Astrocyte of the cerebellum (primary cell): Measurements from ENCODE around the gene PIRT.

ENCODE experiments used
- DNase-seq: peaks from one replicate; pipeline ENCODE4 v3.0.0-alpha.2; 2011; ENCODE audit warnings: low read depth
- H3K4me3 ChIP-seq: 2 replicates; pipeline ENCODE4 v1.5.1; 2011; ENCODE audit warnings: mild to moderate bottlenecking, low read depth, low read length, moderate library complexity
- in situ Hi-C: cut with HindIII; loops from 2 replicates; pipeline ENCODE4 v1.10.0; 2017; ENCODE audit warnings: low sequenced_read_pairs
- TF ChIP-seq, protein P1 (sequence below): IDR thresholded peaks from 2 replicates; pipeline ENCODE4 v1.5.1; 2012; ENCODE audit warnings: low read length, low read depth, moderate library complexity, mild to moderate bottlenecking; ENCODE audit errors: missing control alignments

Gene PIRT

GRCh38 chr17:10803830-10804475, 33.9 kb downstream of the PIRT start, which contains the start of gene TMEM238L:
TMEM238L (minus strand) TSS chr17:10804099; CDS start chr17:10803963, 136 bp downstream.
- no peak for DNase-seq
- no peak within 1 kb of the TSS for H3K4me3 ChIP-seq
- TF ChIP-seq, protein P1, sequence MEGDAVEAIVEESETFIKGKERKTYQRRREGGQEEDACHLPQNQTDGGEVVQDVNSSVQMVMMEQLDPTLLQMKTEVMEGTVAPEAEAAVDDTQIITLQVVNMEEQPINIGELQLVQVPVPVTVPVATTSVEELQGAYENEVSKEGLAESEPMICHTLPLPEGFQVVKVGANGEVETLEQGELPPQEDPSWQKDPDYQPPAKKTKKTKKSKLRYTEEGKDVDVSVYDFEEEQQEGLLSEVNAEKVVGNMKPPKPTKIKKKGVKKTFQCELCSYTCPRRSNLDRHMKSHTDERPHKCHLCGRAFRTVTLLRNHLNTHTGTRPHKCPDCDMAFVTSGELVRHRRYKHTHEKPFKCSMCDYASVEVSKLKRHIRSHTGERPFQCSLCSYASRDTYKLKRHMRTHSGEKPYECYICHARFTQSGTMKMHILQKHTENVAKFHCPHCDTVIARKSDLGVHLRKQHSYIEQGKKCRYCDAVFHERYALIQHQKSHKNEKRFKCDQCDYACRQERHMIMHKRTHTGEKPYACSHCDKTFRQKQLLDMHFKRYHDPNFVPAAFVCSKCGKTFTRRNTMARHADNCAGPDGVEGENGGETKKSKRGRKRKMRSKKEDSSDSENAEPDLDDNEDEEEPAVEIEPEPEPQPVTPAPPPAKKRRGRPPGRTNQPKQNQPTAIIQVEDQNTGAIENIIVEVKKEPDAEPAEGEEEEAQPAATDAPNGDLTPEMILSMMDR = no peak
- in situ Hi-C loops = no loop called here

GRCh38 chr17:10803350-10803749, 34.5 kb downstream of the PIRT start:
- in situ Hi-C loops = no loop called here
- no peak overlapping the region for H3K4me3 ChIP-seq
- TF ChIP-seq, protein P1 = no peak
- no peak for DNase-seq

DNA sequence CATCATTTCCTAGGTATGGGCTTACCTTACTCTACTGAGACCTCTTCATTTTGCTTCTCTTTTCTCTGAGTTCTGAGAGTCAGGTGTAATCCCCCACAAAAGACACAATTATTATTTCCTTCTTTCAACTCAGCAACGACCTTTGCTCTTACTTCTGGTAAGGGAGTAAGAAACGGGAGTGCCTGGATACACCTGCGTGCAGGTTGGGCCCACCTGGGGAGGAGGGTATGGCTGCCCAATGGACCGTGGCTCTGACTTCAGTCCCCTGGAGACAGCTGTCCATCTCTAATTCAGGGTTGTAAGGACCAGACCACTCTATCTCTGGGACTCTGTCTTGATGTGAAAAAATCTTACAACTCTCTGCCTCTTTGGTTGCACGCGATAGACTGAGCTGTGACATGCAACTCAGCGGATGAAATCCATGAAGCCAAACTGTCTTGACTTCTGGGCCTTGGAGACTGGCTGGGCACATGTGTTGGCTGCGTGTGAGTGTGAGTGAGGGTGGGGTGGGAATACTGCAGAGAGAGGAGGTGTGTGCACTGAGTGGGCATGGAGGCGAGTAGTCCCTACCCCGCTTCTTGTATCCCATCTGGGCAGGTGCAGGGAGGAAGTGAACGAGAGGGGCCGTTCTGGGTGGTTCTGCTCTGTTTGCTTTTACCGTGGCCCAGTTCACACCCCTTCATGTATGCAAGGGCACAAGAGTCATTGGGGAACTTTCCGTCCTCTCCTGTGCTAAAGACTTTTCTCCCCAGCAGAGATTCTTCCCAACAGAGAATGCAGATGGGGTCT, 35.2 kb downstream of the PIRT start:
- DNase-seq = no peak
- in situ Hi-C loops = no loop called here
- H3K4me3 ChIP-seq = no peak overlapping the region
- TF ChIP-seq, protein P1 = no peak

- no peak for DNase-seq
- in situ Hi-C loops = no loop called here
Measured at GRCh38 chr17:10799407-10799806, 38.5 kb downstream of the PIRT start.

GRCh38 chr17:10798910-10799309, 39.0 kb downstream of the PIRT start:
- no peak overlapping the region for H3K4me3 ChIP-seq
- TF ChIP-seq, protein P1 = no peak
- in situ Hi-C loops = no loop called here
- DNase-seq = no peak

More at GRCh38 chr17:10799407-10799806, 38.5 kb downstream of the PIRT start:
- TF ChIP-seq, protein P1 = no peak
- no peak overlapping the region for H3K4me3 ChIP-seq

DNA sequence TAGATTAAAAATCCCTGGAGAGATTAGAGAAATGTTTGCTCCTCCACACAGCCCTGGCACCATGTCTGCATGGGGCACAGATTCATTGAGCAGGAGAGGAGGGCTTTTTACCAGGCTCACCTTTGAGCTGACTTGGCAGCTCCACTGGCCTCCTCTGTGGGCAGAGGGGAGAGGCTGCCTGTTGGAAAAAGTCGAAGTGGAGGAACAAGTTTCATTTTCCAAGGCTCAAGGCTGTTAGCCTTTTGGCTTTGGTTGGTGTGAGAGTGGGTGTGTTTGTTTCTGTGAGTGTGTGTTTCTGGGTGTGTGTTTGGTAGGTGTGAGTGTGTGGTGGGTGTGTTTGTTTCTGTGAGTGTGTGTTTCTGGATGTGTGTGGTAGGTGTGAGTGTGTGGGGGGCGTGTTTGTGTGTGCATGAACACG, 39.5 kb downstream of the PIRT start:
- in situ Hi-C loops = no loop called here

More for the DNA sequence above, 39.5 kb downstream of the PIRT start:
- no peak overlapping the region for H3K4me3 ChIP-seq
- TF ChIP-seq, protein P1 = no peak
- no peak for DNase-seq
